NCI-H446 (cell line): ENCODE data around the gene AMZ2.
"Not testable (repeated sequence)": the region's sequence is repeated elsewhere in the genome, so short reads cannot be mapped to it uniquely, and the experiment has no call there.

ENCODE experiments used
- DNase-seq, 2 experiments: peaks; one replicate each; lab custom pipeline; 2025; lab: John Stamatoyannopoulos, UW

The AMZ2 gene, protein sequence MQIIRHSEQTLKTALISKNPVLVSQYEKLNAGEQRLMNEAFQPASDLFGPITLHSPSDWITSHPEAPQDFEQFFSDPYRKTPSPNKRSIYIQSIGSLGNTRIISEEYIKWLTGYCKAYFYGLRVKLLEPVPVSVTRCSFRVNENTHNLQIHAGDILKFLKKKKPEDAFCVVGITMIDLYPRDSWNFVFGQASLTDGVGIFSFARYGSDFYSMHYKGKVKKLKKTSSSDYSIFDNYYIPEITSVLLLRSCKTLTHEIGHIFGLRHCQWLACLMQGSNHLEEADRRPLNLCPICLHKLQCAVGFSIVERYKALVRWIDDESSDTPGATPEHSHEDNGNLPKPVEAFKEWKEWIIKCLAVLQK

DNA sequence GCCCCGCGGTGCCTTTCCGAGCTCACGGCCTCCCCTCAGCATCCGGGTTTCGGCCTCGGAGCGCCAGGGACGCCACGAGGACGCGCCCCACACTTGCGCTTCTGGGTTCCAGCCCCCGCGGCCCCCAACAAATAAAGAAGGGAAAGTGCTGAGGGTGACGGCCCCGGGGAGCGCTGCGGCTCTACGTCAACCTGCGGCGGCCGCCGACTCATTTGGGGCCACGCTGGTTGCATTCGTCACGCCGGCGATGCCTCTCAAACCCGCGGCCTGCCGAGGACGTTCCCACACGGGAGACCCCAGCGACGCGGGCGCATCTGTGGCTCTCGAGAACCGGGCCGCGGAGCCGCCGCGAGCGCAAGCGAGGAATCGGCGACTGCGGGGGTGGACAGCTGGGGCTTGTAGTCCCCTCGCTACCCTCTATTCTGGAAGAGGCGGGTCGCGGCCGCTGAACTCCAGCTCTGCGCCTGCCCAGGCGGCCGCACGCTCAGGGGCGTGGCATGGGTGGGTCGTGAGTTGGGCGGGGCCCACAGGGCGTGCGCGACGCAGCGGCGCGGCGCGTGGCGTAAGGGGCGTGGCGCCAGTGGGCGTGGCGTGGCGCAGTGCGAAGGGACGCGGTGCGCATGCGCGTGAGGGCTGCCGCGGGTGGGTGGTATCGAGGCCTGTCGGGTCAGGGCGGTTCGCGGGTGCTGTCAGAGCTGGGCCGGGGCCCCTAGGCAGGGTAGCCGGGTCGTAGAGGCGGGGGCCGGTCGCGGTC, at the start of gene AMZ2:
AMZ2 (plus strand) TSS at position 599 of the 754 bp plus-strand sequence. CDS start 2,145 bp downstream, outside the sequence.
- DNase-seq: peak; percentile 80 to 97

DNA sequence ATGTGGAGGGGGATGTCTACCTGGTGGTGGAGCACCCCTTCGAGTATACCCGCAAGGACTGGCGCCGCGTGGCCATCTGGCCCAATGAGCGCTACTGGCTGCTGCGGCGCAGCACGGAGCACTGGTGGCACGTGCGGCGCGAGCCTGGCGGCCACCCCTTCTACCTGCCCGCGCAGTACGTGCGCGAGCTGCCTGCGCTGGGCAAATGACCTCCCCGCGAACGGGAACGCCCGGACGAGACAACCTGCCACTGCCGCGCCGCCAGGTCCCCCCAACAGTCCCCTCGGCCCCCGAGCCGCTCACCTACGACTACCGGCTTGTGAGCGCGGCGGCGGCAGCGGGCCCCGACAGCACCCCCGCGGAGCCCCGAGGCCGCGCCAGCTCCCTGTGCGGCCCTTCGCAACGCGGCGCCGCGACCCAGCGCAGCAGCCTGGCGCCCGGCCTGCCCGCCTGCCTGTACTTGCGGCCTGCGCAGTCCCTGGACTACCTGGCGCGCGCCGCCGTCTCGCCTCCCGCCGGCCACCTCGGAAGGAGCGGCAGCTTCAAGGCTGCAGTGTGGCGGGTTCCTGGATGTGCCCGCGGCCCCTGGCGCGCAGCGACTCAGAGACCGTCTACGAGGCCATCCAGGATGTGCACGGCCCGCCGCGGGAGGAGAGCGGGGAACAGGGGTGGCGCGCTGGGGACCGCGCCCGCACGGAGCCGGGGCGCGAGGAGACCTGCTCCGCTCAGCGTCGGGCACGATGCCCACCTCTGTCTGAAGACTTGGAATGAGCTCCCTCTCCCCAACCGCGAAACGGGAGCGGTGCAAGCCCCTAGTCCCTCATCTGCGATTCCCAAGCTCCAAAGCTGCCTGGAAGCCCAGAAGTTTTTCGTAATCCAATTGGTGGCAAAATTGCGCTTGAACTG, 48.7 kb upstream of the AMZ2 start:
- no peak for DNase-seq

DNA sequence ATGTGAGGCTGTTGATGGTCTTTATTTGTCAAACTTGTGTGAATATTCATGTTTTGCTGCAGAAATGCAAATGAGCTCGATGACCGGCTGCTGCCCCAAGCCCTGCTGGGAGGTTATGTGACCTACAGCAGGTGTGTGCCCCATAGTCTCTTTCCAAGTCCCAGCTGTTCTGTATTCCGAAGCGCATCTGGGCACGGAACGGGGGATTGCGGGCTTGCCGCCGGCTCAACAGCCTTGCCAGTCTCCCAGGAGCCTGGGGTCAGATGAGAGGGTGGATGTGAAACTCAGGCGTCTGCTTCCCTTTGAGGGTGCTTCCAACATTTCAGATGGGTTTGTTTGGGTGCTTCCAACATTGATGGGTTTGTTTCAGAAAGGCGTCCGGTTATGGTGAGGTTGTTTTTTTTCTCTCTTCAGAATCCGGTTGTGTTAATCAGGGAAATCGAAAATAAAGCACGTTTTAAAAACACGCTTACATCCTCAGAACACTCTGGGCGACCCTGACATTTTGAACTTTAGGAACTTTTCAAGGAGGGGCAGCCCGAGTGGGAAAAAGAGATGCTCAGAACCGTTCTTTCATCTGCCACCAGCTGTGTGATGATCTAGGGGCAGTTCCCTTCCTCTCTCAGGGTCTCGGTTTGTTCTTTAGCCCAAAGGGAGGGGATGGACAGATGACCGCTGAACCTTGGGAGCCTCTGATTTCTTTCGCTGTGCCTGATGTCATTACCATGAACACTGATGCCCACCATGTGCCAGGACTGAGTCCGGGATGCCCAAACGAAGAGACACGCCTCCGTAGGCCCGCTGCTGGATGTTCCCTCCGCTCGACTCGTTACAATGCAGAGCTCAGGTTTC, 47.8 kb upstream of the AMZ2 start:
- no peak for DNase-seq

DNA sequence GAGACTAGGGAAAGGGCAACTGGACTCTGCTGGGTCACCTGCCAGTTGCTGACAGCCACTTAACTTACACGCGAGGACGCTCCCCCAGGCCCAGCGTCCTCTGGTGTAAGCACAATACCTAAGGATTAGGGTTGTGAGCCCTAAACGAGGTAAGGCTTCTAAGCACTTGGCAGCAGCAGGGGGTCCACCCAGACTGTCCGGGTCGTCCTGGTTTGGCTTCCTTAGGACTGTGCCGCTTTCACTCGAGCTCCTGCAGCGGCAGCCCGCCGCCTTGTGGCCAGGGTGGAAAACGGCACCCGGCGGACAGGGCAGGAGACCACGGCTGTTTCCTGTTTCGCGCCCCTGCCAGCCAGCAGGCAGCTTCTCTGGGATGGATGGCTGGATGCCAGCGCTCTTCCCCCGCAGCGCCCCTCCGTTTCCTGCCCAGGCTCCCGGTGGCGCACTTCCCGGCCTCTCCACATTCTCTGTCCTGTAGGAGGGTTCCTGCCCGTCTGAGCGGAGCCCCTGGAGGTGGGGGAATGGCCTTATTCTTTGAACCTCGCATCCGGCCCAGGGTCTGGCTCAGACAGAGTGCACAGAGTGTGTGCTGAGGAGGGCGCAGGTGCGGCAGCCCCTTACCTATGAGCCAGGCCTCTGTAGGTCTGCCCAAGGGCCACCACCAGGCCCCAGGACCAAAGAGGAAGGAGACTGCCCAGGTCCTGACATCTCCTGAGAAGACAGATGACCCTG, 47.0 kb upstream of the AMZ2 start:
- peak; percentile 17 to 78 for DNase-seq

DNA sequence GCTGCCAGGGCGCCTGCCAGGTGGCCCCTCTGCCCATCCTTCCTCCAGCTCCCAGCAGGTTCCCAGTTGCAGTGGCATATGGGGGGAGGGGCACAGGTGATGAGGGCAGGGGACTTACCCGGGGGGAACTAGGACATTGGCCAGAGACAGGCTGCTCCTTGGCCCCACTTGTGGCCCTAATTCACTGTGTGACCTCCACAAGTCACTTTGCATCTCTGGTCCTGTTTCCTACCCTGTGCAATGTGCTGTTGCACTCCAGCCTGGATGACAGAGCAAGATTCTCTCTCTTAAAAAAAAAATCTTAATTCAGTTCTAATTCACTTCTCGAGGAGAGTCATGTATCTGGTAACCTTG, 46.4 kb upstream of the AMZ2 start:
- not testable (repeated sequence) for DNase-seq

DNA sequence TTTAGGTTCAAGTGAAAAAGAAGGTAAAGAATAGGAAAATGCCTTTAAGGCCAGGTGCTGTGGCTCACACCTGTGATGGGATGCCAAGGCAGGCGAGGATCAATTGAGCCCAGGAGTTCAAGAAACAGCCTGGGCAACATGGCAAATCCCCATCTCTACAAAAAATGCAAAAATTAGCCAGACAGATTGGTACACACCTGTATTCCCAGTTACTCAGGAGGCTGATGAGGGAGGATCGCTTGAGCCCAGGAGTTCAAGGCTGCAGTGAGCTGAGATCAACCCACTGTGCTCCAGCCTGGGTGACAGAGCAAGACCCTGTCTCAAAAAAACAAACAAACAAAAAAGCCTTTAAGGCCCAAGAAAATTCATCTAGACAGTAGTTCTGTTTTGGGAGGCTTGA, 45.5 kb upstream of the AMZ2 start:
- not testable (repeated sequence) for DNase-seq

DNA sequence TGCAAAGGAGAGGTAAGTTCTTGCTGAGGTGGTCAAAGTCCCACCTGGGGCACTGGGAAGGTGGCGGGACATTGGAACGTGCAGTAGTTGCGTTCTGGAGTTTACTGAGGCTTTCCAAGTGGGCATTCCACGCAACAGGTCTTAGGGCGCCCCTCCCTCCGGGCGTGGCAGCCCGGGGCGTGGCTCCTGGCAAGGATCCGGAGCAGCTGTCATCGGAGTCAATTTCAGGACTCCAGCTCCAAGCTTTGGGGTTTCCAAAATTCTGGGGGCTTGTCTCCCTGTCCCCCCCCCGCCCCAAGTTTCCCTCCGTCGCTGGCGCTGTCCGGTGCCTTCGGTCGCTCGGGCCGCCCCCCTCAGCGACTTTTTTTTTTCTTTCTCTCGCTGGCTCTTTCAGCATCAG, 43.1 kb upstream of the AMZ2 start:
- peak in 1 of 2 experiments; percentile 18 for DNase-seq

DNA sequence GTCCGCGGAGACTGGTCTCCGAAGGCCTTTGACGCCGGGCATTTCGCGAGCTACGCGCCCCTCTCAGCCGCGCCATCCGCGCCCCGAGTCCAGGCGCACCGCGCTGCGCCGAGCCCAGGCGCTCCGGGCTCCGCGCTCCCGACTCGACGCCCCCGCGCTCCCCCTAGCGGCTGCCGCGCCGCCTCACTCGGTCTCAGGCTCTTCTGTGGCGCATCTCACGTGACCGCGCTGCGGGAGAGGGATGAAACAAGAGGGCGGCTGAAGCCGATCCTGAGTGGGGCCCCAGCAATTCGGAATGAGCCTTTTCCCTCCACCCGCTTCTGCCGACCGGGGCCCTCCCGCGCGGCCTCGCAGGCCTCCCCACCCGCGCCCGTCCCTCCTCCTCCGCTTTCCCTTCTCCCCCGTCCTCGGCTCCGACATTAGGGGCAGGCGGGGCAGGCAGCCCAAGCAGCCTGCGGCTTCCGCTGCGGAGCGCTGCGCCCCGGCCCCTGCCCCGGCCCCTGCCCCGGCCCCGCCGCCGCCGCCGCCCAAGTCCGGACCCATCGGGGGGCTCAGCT, 42.5 kb upstream of the AMZ2 start:
- DNase-seq: peak; percentile 84 to 91

DNA sequence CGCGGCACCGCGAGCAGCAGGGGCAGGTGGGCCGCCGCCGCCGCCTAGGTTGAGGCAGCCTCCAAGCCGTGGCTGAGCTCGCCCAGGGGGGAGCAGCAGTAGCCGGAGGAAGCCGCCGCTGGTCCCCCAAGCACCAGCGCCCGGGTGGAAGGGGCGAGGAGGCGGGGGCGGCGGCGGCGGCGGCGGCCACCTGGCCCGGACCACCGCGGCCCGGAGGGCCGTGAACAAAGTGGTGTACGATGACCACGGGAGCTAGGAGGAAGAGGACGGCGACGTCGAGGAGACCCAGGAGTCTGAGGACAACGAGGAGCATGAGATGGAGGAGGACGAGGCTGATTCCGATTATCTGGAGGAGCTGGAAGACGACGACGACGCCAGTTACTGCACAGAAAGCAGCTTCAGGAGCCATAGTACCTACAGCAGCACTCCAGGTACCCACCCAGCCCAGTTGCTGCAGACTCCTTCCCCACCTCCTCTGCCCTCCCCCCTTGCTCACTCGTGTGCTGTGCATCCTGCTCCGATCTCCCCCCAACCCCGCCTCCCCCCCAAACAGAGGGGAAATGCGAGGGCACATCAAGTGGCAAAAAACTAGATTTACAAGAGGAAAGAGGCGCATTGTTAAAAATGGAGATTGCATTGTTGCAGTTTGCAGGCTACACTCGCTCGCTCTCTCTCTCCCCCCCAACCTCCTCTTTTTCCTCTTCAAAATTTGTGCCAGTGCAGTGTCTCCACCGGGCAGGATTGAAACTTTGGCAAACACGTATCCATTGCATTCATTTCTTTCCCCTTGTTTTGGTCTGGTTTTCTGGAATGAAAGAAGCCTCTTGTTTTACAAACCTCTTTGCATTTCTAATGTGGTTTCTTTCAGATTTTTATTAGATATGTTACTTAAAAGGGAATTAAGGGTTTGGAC, 41.8 kb upstream of the AMZ2 start:
- no peak for DNase-seq

DNA sequence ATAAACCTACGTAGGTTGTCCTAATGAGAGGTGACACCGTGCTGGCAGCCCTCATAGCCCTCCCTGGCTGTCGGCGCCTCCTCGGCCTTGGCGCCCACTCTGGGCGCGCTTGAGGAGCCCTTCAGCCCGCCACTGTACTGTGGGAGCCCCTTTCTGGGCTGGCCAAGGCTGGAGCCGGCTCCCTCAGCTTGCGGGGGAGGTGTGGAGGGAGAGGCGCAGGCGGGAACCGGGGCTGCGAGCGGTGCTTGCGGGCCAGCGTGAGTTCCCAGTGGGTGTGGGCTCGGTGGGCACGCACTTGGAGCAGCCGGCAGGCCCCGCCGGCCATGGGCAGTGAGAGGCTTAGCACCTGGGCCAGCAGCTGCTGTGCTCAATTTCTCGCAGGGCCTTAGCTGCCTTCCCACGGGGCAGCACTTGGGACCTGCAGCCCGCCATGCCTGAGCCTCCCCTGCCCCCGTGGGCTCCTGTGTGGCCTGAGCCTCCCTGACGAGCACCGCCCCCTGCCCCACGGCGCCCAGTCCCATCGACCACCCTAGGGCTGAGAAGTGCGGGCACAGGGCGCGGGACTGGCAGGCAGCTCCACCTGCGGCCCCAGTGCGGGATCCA, 40.1 kb upstream of the AMZ2 start:
- DNase-seq: no peak

DNA sequence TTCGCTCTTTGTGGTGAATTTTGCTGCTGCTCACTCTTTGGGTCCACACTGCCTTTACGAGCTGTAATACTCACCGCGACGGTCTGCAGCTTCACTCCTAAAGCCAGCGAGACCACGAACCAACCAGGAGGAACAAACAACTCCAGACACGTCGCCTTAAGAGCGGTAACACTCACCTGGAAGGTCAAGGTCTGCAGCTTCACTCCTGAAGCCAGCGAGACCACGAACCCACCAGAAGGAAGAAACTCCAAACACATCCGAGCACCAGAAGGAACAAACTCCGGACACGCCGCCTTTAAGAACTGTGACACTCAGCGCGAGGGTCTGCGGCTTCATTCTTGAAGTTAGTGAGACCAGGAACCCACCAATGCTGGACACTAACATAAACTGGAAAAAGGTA, 39.2 kb upstream of the AMZ2 start:
- not testable (repeated sequence) for DNase-seq

DNA sequence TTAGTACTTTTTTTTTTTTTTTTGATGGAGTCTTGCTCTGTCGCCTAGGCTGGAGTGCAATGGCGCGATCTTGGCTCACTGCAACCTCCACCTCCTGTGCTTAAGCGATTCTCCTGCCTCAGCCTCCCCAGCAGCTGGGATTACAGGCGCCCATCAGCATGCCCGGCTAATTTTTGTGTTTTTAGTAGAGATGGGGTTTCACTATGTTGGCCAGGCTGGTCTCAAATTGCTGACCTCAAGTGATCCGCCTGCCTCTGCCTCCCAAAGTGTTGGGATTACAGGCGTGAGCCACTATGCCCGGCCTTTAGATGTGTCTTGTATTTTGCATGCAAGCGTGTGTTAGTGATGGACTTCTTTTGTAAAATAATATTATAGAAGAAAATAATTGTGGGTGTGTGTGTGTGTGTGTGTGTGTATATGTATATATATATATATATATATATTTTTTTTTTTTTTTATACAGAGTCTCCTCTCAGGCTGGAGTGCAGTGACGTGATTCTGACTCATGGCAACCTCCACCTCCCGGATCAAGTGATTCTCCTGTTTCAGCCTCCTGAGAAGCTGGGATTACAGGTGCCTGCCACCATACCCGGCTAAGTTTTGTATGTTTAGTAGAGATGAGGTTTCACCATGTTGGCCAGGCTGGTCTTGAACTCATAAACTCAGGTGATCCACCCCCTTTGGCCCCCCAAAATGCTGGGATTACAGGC, 38.5 kb upstream of the AMZ2 start:
- not testable (repeated sequence) for DNase-seq

DNA sequence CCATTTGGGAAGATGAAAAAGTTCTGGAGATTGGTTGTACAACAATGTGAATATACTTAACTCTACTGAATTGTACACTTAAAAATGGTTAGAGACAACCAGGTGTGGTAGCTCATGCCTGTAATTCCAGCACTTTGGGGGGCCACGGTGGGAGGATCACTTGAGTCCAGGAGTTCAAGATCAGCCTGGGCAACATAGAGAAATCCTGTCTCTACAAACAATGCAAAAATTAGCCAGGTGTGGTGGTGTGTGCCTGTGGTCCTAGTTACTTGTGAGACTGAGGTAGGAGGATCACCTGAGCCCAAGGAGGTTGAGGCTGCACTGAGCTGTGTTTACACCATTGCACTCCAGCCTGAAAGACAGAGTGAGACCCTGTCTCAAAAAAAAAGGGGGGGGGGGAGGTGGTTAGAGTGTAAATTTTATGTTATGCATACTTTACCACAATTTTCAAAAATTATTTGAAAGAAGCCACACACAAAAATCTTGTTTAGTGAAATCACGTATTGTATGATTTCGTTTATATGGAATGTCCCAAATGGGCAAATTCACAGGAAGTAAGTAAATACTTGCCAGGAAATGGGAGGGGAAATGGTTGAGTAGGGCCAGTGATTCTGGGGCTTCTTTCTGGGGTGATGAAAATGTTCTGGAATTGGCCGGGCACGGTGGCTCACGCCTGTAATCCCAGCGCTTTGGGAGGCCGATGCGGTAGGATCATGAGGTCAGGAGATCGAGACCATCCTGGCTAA, 37.1 kb upstream of the AMZ2 start:
- DNase-seq: no peak

DNA sequence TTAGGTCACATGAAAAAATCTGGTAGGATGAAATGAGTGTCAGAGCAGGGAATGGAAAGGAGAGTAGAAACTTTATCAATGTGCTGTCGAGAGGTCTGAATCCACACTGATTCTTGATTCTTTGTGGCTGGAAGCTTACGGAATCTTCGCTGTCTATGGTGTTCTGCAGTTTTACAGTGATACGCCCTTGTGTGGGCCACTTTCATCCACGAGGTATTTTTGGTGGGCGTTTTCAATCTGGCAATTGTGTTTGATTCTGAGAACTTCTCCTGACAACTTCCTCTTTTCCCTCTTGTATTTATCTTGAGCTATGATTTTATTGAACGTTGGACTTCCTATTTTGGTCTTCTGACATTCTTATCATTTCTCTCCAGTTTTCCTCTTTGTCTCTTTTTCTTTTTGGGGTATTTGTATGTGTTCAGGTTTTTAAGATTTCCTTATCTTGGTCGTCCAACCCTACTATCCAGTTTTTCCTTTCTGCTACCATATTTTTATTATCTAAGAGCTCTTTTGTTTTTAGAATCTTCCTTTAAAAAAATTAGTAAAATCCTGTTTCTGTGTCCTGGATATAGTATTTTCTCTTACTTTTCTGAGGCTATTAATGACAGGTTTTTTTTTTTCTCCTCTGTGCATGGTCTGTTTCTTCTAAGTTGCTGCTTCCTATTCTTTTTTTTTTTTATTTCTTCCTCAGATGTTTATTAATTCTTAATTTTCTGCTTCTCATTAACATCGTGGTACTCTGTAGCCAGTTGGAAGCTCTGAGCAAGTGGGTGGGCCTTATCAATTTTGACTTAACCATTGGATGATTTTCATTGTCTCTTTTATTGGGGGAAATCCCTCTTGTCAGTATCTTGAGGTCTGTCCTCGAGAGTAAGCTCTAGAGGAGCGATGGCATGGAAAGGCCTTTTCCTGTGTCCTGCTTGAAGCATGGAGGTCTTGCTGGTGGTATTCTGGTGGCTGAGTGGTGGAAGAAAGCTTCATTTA, 34.1 kb upstream of the AMZ2 start:
- DNase-seq: not testable (repeated sequence)

DNA sequence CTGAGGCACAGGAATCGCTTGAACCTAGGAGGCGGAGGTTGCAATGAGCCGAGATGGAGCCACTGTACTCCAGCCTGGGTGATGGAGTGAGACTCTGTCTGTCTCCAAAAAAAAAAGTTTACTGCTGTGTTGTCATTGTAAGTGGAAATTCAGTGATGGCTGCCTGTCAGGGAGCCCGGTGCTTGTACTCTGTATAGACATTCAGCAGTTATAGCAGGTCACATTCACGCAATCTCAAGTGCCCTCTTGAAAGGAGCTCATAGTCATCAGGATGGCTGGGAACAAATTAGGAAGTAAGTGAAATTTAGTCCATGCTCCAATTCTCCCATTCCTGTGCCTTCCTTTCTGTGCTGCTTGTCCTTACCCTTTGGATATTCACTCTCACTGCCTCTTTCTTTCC, 32.4 kb upstream of the AMZ2 start:
- DNase-seq: not testable (repeated sequence)

DNA sequence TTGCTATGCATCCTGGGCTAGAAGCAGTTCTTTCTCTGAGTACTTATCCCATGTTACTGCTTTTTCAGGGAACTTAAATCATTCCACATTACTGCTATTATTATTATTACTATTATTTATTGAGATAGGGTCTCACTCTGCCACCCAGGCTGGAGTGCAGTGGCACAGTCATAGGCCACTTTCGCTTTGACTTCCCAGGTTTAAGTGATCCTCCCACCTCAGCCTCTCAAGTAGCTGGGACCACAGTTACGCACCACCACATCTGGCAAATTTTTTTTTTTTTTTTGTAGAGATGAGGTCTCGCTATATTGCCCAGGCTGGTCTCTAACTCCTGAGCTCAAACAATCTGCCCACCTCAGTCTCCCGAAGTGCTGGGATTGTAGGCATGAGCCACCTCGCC, 28.4 kb upstream of the AMZ2 start:
- not testable (repeated sequence) for DNase-seq
